HepG2 (cell line): Measurements from ENCODE around the gene CLEC18C.
"Not testable (repeated sequence)": the region's sequence is repeated elsewhere in the genome, so short reads cannot be mapped to it uniquely, and the experiment has no call there.

ENCODE experiments used
- EP300 ChIP-seq, 3 experiments: sonication (generic) in 1 of 3; formaldehyde crosslinking in 1 of 3; IDR thresholded peaks; 2 replicates each; pipeline versions ENCODE4 v1.5.1 to v1.6.1; 2011 to 2020; ENCODE audit warnings: low read depth in 2 of 3, low read length in 2 of 3, borderline replicate concordance in 1 of 3, improper control_type of control experiment in 1 of 3, mild to moderate bottlenecking in 1 of 3, missing genetic modification reagents in 1 of 3, moderate library complexity in 1 of 3
- RFX5 ChIP-seq: IDR thresholded peaks from 2 replicates; pipeline ENCODE4 v1.6.1; 2011; ENCODE audit warnings: low read depth, low read length, improper control_type of control experiment
- RXRA ChIP-seq: sonication (generic); formaldehyde crosslinking; IDR thresholded peaks from 2 replicates; pipeline ENCODE4 v1.5.1; 2020; ENCODE audit warnings: missing genetic modification reagents

- TF ChIP-seq EP300 (IDR thresholded peaks at IDR 0.05; ENCODE audit: low read depth in 2 of 2, low read length in 2 of 2); EP300 (CRISPR knock-in tag; IDR thresholded peaks at IDR 0.05; ENCODE audit: borderline replicate concordance); RFX5; RXRA (CRISPR knock-in tag): not testable (repeated sequence)
Measured at GRCh38 chr16:70196683-70197300, 23.2 kb downstream of the CLEC18C start.
